Tibial artery (tissue), 4 donors: ENCODE data around the gene MAZ.

Source experiments
- DNase-seq, 2 donors: peaks; one replicate each; pipeline ENCODE4 v3.0.0-alpha.2; 2019
- H3K27ac ChIP-seq, 2 donors: fragments of 200-600 bp; sonication (generic) in 1 of 2; 1 replicate in 1 of 2; 2 replicates in 1 of 2; pipeline ENCODE4 v1.5.1; 2018 to 2019; ENCODE audit warnings: mild to moderate bottlenecking in 1 of 2
- H3K27me3 ChIP-seq, 2 donors: fragments of 200-600 bp; sonication (generic) in 1 of 2; one replicate each; pipeline versions ENCODE4 v1.5.1 to v1.6.0; 2016 to 2019
- H3K36me3 ChIP-seq, 3 donors: fragments of 200-600 bp; sonication (generic) in 2 of 3; one replicate each; pipeline ENCODE4 v1.5.1; 2016 to 2019; ENCODE audit warnings: mild to moderate bottlenecking in 2 of 3
- H3K4me1 ChIP-seq, 4 donors: fragments of 200-600 bp; sonication (generic) in 2 of 4; 1 replicate in 3 of 4; 2 replicates in 1 of 4; pipeline ENCODE4 v1.5.1; 2016 to 2019
- H3K4me3 ChIP-seq, 2 donors: fragments of 200-600 bp; sonication (generic) in 1 of 2; 1 replicate in 1 of 2; 2 replicates in 1 of 2; pipeline ENCODE4 v1.5.1; 2018 to 2019; ENCODE audit warnings: mild to moderate bottlenecking in 2 of 2
- H3K9me3 ChIP-seq, 3 donors: fragments of 200-600 bp; sonication (generic) in 1 of 3; one replicate each; pipeline ENCODE4 v1.5.1; 2016 to 2019
- intact Hi-C: fragments of 100-400 bp; cut with DNase I; formaldehyde crosslinking; loops from one replicate; pipeline ENCODE4 v1.15.0; 2023; ENCODE audit warnings: low total_unique reads
- TF ChIP-seq, protein P1 (sequence below), 2 experiments: fragments of 200-600 bp in 1 of 2; fragments of 450-650 bp in 1 of 2; IDR thresholded peaks; one replicate each; pipeline ENCODE4 v1.5.1; 2017 to 2019; ENCODE audit warnings: antibody characterized with exemption in 2 of 2, mild to moderate bottlenecking in 1 of 2, moderate library complexity in 1 of 2

MAZ gene

GRCh38 chr16:29813644-29814562 lies 7.6 kb downstream of the MAZ start:
- intact Hi-C loops: loop anchor here (10.0 kb wide), 1 partner anchor 181 kb away; the partner anchor contains the start of genes HIRIP3 and INO80E
- Histone ChIP-seq H3K4me1 (peaks cover 11 to 70% (median 60%) of the 10 kb centered on the region in 4 donors), H3K4me3 (peak overlapping the region; percentile 79 to 86), H3K27me3 (no peaks in the 10 kb centered on the region), H3K36me3 (peaks cover 7 to 30% (median 8%) of the 10 kb centered on the region in 3 donors), H3K27ac (peak overlapping the region; percentile 90 to 97), H3K9me3 (no peaks in the 10 kb centered on the region)
- TF ChIP-seq, protein P1, sequence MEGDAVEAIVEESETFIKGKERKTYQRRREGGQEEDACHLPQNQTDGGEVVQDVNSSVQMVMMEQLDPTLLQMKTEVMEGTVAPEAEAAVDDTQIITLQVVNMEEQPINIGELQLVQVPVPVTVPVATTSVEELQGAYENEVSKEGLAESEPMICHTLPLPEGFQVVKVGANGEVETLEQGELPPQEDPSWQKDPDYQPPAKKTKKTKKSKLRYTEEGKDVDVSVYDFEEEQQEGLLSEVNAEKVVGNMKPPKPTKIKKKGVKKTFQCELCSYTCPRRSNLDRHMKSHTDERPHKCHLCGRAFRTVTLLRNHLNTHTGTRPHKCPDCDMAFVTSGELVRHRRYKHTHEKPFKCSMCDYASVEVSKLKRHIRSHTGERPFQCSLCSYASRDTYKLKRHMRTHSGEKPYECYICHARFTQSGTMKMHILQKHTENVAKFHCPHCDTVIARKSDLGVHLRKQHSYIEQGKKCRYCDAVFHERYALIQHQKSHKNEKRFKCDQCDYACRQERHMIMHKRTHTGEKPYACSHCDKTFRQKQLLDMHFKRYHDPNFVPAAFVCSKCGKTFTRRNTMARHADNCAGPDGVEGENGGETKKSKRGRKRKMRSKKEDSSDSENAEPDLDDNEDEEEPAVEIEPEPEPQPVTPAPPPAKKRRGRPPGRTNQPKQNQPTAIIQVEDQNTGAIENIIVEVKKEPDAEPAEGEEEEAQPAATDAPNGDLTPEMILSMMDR (IDR thresholded peaks at IDR 0.05): no peak
- DNase-seq: no peak

DNA sequence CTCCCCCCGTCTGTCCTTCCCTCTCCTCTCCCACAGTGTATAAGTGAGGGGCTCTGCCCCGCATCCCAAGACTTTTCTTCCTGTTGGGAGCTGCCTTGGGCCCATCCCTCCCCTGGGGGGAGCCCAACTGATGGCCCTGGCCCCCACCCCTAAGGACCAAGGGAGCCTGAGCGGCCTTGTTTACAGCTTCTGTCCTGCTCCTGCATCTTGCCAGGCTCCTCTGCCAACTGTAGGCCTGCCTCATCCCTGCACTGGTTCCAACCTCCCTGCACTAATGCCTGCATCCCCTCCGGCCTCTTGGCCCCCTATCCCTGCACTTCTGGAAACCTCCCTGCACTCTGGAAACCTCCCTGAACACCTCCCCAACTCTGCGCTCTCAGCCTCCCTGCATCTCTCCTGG lies 8.3 kb downstream of the MAZ start:
- DNase-seq: no peak
- H3K4me3 ChIP-seq: peak overlapping the region; percentile 63 to 79
- intact Hi-C loops: loop anchor here (10.0 kb wide), 1 partner anchor 180 kb away; the partner anchor contains the start of genes HIRIP3 and INO80E
- no peaks in the 10 kb centered on the region for H3K27me3 ChIP-seq
- TF ChIP-seq, protein P1 (IDR thresholded peaks at IDR 0.05): no peak
- no peaks in the 10 kb centered on the region for H3K9me3 ChIP-seq
- H3K36me3 ChIP-seq: peaks cover 4 to 28% (median 8%) of the 10 kb centered on the region in 3 donors
- peaks cover 8 to 70% (median 56%) of the 10 kb centered on the region in 4 donors for H3K4me1 ChIP-seq
- H3K27ac ChIP-seq: peak overlapping the region; percentile 90 to 97

GRCh38 chr16:29815032-29815721 lies 8.8 kb downstream of the MAZ start:
- peak overlapping the region; percentile 63 to 79 for H3K4me3 ChIP-seq
- TF ChIP-seq, protein P1 (IDR thresholded peaks at IDR 0.05): no peak
- H3K9me3 ChIP-seq: no peaks in the 10 kb centered on the region
- peaks cover 5 to 24% (median 9%) of the 10 kb centered on the region in 3 donors for H3K36me3 ChIP-seq
- peak in 1 of 2 donors; percentile 83 for DNase-seq
- intact Hi-C loops: loop anchor here (10.0 kb wide), 1 partner anchor 180 kb away; the partner anchor contains the start of genes HIRIP3 and INO80E
- H3K27me3 ChIP-seq: no peaks in the 10 kb centered on the region
- peak overlapping the region; percentile 90 to 97 for H3K27ac ChIP-seq
- peaks cover 8 to 70% (median 55%) of the 10 kb centered on the region in 4 donors for H3K4me1 ChIP-seq

- TF ChIP-seq, protein P1 (IDR thresholded peaks at IDR 0.05): peak; percentile 84 to 92
- peak; percentile 98 to 99 for DNase-seq
- intact Hi-C loops: loop anchor here (10.0 kb wide), 1 partner anchor 179 kb away; the partner anchor contains the start of genes HIRIP3 and INO80E
- Histone ChIP-seq H3K36me3 (peaks cover 5 to 22% (median 9%) of the 10 kb centered on the region in 3 donors), H3K27ac (peak within 1 kb of the TSS; percentile 90 to 97), H3K4me3 (peak within 1 kb of the TSS; percentile 63 to 79), H3K9me3 (no peaks in the 10 kb centered on the region), H3K27me3 (no peaks in the 10 kb centered on the region), H3K4me1 (peaks cover 2 to 64% (median 49%) of the 10 kb centered on the region in 4 donors)
These were observed 9.7 kb downstream of the MAZ start, which contains the start of gene PAGR1 for GRCh38 chr16:29815793-29816693. Gene PAGR1, plus strand, starts transcription at chr16:29816152. Its CDS starts 374 bp downstream, at chr16:29816526.
